DOHH2 (cell line): ENCODE results near the gene RAD52.

ENCODE experiments used
- H3F3A ChIP-seq: fragments of 200-600 bp; sonication (generic), shearing (Covaris generic); 2 replicates; pipeline ENCODE4 v1.6.0; 2016; ENCODE audit warnings: antibody characterized with exemption, mild to moderate bottlenecking; ENCODE audit not compliant: control insufficient read depth, insufficient read depth
- H3K27ac ChIP-seq: fragments of 200-600 bp; sonication (generic); 2 replicates; pipeline ENCODE4 v1.5.1; 2014; ENCODE audit warnings: low read depth, mild to moderate bottlenecking, low read length, moderate library complexity
- H3K27me3 ChIP-seq: fragments of 200-600 bp; sonication (generic); 2 replicates; pipeline ENCODE4 v1.6.1; 2014; ENCODE audit warnings: mild to moderate bottlenecking, low read length, mixed read lengths; ENCODE audit not compliant: control insufficient read depth
- H3K36me3 ChIP-seq: fragments of 200-600 bp; sonication (generic); 2 replicates; pipeline ENCODE4 v1.6.1; 2014; ENCODE audit warnings: mild to moderate bottlenecking, low read length, moderate library complexity, mixed read lengths; ENCODE audit not compliant: control insufficient read depth
- H3K4me1 ChIP-seq: fragments of 200-600 bp; sonication (generic); 2 replicates; pipeline ENCODE4 v1.6.1; 2014; ENCODE audit warnings: mild to moderate bottlenecking, low read length, mixed read lengths; ENCODE audit not compliant: control insufficient read depth
- H3K4me2 ChIP-seq: fragments of 200-600 bp; sonication (generic); 2 replicates; pipeline ENCODE4 v1.6.0; 2014; ENCODE audit warnings: mild to moderate bottlenecking, low read length, moderate library complexity
- H3K4me3 ChIP-seq: fragments of 200-600 bp; sonication (generic); 2 replicates; pipeline ENCODE4 v1.5.1; 2014; ENCODE audit warnings: mild to moderate bottlenecking, low read length, mixed read lengths
- H3K79me2 ChIP-seq: fragments of 200-600 bp; sonication (generic); 2 replicates; pipeline ENCODE4 v1.6.1; 2014; ENCODE audit warnings: mild to moderate bottlenecking, low read length, mixed read lengths; ENCODE audit not compliant: control insufficient read depth
- H3K9me2 ChIP-seq: fragments of 200-600 bp; sonication (generic); replicated peaks from 2 replicates; pipeline ENCODE4 v1.6.1; 2014; ENCODE audit warnings: mild to moderate bottlenecking, low read length, mixed read lengths; ENCODE audit not compliant: control insufficient read depth
- H3K9me3 ChIP-seq: fragments of 200-600 bp; sonication (generic); 2 replicates; pipeline ENCODE4 v1.6.1; 2014; ENCODE audit warnings: antibody characterized with exemption, low read length, mixed read lengths; ENCODE audit not compliant: control insufficient read depth, insufficient read depth
- H4K20me1 ChIP-seq: fragments of 200-600 bp; sonication (generic); 2 replicates; pipeline ENCODE4 v1.6.0; 2014; ENCODE audit warnings: low read depth, mild to moderate bottlenecking, antibody characterized with exemption, low read length, moderate library complexity; ENCODE audit not compliant: control insufficient read depth, insufficient read depth
- CTCF ChIP-seq: fragments of 200-600 bp; sonication (generic); IDR thresholded peaks from one replicate; pipeline ENCODE4 v1.5.1; 2014; ENCODE audit warnings: antibody characterized with exemption, mild to moderate bottlenecking, low read depth, low read length; ENCODE audit not compliant: poor library complexity, severe bottlenecking
- EZH2phosphoT487 ChIP-seq: fragments of 200-600 bp; sonication (generic); IDR thresholded peaks from 2 replicates; pipeline ENCODE4 v1.6.1; 2017; ENCODE audit warnings: borderline replicate concordance, mild to moderate bottlenecking, antibody characterized with exemption, low read length, moderate library complexity, mixed read lengths

Gene RAD52

DNA sequence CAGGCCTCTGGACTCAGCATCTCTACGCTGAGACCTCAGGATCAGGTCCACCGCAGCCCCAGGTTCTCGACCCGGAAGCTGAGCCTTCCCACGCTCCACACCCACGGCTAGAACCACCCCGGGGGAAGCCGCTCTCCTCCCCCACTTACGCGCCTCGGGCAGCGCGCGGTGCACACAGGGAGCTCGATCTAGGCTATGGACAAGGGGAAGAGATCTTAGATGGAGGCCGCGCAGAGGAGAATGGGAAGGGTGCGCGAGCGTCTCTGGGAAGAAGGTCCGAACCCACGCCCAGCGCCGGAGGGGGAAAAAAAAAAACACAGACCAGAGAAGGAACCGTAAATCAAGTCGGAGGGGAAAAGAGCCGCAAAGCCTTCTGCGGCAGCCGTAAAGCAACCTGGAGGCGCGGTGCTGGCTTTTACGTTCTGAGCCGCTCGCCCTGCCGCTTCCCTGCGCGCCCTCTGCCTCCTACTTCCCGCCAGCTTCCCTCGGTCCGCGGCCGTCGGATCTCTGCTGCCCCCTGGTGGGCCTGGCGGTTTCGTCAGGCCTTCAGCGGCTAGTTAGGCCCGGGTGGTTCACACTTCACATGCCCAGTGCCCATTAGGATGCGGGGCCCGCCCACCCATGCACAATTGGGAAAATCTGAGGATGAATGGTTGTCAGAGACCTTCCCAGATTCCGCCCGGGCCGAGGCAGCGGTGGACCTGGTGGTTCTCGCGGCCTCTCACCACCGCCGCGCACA lies at the start of gene RAD52:
Gene RAD52 (minus strand): TSS at position 242 of the 739 bp plus-strand sequence. CDS start 16,636 bp downstream, outside the sequence.
- H3K9me2 ChIP-seq = no peaks in the 10 kb centered on the region
- peaks cover 13% of the 10 kb centered on the region for H3K36me3 ChIP-seq
- H3F3A ChIP-seq = peaks cover 16% of the 10 kb centered on the region
- peaks cover 48% of the 10 kb centered on the region for H3K79me2 ChIP-seq
- peak within 1 kb of the TSS; percentile 73 for H3K4me2 ChIP-seq
- H3K4me1 ChIP-seq = peaks cover 45% of the 10 kb centered on the region
- H3K9me3 ChIP-seq = no peaks in the 10 kb centered on the region
- H3K4me3 ChIP-seq = peak within 1 kb of the TSS; percentile 86
- no peaks in the 10 kb centered on the region for H4K20me1 ChIP-seq
- peak within 1 kb of the TSS; percentile 86 for H3K27ac ChIP-seq
- no peaks in the 10 kb centered on the region for H3K27me3 ChIP-seq
- TF ChIP-seq EZH2phosphoT487 = no peak
- peak; percentile 99 for TF ChIP-seq CTCF

DNA sequence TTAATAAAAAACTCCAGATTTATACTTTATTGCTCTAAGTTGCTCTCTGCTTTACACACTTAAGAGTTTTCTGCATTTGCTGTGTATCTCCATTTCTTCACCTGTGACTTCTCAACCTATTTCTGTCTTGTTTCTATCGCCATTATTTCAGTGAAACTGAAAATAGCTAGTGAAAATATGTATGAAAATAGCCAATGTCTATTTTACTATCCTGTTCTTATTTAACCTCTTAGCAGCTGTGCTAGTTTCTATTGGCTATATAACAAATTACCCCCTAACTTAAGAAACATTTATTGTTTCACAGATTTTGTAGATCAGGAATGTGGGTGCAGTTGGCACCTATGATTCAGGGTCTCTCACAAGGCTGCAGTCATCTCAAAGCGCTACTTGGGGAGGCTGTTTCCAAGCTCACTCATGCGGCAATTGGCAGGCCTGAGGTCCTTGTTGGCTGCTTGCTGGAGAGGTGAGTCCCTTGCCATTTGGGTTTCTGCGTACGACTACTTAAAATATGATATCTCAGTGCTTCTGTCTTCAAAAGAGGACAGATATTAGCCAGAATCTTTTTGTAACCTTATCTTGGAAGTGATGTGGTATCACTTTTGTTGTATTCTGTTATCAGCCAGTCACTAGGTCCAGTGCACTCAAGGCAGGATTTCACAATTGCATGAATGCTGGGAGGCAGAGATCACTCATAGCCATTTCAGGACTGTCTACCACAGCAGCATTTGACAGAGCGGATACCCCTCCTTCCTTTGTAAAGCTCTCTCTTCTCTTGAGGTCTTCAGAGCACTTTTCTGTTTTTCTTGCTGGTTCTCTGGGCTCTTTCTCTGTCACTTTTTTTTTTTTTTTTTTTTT lies 48.8 kb upstream of the RAD52 start:
- Histone ChIP-seq H3K79me2 (peaks cover 90% of the 10 kb centered on the region), H3K27ac (no peak overlapping the region), H3K4me2 (peak overlapping the region; percentile 55), H3K4me1 (peaks cover 28% of the 10 kb centered on the region), H3K36me3 (peaks cover 5% of the 10 kb centered on the region; the same call in 1 of the 2 replicates), H3K27me3 (no peaks in the 10 kb centered on the region), H4K20me1 (peaks cover 3% of the 10 kb centered on the region; the same call in 1 of the 2 replicates), H3K9me2 (no peaks in the 10 kb centered on the region), H3K4me3 (peak overlapping the region; percentile 34), H3F3A (peaks cover 7% of the 10 kb centered on the region), H3K9me3 (no peaks in the 10 kb centered on the region)
- no peak for TF ChIP-seq CTCF

DNA sequence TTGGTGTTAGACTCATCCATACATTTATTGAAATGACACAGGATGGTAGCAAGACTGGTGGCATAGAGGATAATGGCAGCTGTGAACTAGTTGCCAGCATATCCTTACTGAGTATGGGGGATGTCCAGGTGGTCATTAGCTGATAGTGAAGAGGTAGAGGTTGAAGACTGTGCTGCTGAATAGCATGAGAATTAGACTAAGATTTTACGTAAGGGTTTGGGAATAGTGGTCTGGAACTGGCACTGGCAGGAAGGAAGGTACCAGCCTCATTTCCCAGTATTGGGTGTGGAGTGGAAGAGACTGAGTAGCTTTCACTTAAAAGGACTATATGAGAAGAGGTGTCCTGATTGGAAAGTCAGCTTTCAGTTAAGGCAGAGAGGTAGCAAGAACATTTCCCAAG lies 48.0 kb upstream of the RAD52 start:
- Histone ChIP-seq H3K9me2 (no peaks in the 10 kb centered on the region), H3K36me3 (peaks cover 5% of the 10 kb centered on the region; the same call in 1 of the 2 replicates), H3K27ac (no peak overlapping the region), H3K9me3 (no peaks in the 10 kb centered on the region), H3F3A (peaks cover 15% of the 10 kb centered on the region), H3K4me2 (peak overlapping the region; percentile 55), H3K79me2 (peaks cover 92% of the 10 kb centered on the region), H3K4me1 (peaks cover 33% of the 10 kb centered on the region), H3K4me3 (peak overlapping the region; percentile 34), H4K20me1 (peaks cover 3% of the 10 kb centered on the region; the same call in 1 of the 2 replicates), H3K27me3 (no peaks in the 10 kb centered on the region)
- no peak for TF ChIP-seq EZH2phosphoT487
